ENCODE data around the gene HNRNPA2B1.

The HNRNPA2B1 gene

GRCh38 chr7:26200444-26201246 lies at the start of gene HNRNPA2B1:
Gene HNRNPA2B1 (minus strand): TSS chr7:26200746. CDS start chr7:26200577, 169 bp downstream.
- no peak for TF ChIP-seq CTCF (conservative IDR thresholded peaks at IDR 0.05; ENCODE audit: low read depth, low read length)
- DNase-seq (ENCODE audit: low read depth), result peak; percentile 99
- H3K4me3 ChIP-seq (ENCODE audit: low read depth, low read length), result peak within 1 kb of the TSS; percentile 98

- no peak for TF ChIP-seq CTCF (conservative IDR thresholded peaks at IDR 0.05; ENCODE audit: low read depth, low read length)
- no peak overlapping the region for H3K4me3 ChIP-seq (ENCODE audit: low read depth, low read length)
- no peak for DNase-seq (ENCODE audit: low read depth)
Measured at GRCh38 chr7:26250239-26250638, 49.7 kb upstream of the HNRNPA2B1 start.

GRCh38 chr7:26245150-26245549 lies 44.6 kb upstream of the HNRNPA2B1 start:
- no peak for DNase-seq (ENCODE audit: low read depth)
- H3K4me3 ChIP-seq (ENCODE audit: low read depth, low read length), result no peak overlapping the region
- TF ChIP-seq CTCF (conservative IDR thresholded peaks at IDR 0.05; ENCODE audit: low read depth, low read length), result no peak

- TF ChIP-seq CTCF (conservative IDR thresholded peaks at IDR 0.05; ENCODE audit: low read depth, low read length), result no peak
Measured at GRCh38 chr7:26238032-26238431, 37.5 kb upstream of the HNRNPA2B1 start.

GRCh38 chr7:26237035-26237807 lies 36.7 kb upstream of the HNRNPA2B1 start:
- no peak for TF ChIP-seq CTCF (conservative IDR thresholded peaks at IDR 0.05; ENCODE audit: low read depth, low read length)
- H3K4me3 ChIP-seq (ENCODE audit: low read depth, low read length), result no peak overlapping the region
- no peak for DNase-seq (ENCODE audit: low read depth)

More at GRCh38 chr7:26238032-26238431, 37.5 kb upstream of the HNRNPA2B1 start:
- no peak overlapping the region for H3K4me3 ChIP-seq (ENCODE audit: low read depth, low read length)
- DNase-seq (ENCODE audit: low read depth), result no peak

GRCh38 chr7:26233902-26234511 lies 33.5 kb upstream of the HNRNPA2B1 start:
- TF ChIP-seq CTCF (conservative IDR thresholded peaks at IDR 0.05; ENCODE audit: low read depth, low read length), result no peak
- DNase-seq (ENCODE audit: low read depth), result no peak
- no peak overlapping the region for H3K4me3 ChIP-seq (ENCODE audit: low read depth, low read length)
